DLD1 (cell line): ENCODE results near the gene KIF15.

ENCODE experiments used
- in situ Hi-C: cut with HindIII; loops from 2 replicates; pipeline ENCODE4 v1.10.0; 2017; ENCODE audit warnings: low sequenced_read_pairs

The KIF15 gene

GRCh38 chr3:44877333-44877732 lies 115.7 kb downstream of the KIF15 start:
- in situ Hi-C loops: no loop called here

DNA sequence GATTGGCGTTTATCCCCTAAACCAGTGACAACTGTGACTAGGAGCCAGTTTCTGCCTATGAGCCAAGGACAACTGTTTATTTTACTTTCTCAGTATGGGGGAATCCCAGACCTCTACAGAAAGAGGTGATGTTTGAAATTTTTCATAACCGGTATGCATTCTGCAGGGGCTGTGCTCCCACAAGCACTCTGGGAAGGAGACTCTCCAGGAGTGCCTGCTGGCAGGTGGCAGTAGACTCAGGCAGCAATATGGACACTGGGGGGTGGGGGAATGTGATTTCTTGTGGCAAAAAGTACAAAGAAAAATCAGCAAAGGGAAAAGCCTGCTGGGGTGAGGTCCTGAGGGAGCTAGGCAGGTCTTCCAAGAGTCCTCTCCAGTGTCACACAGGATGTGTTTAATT lies 118.7 kb downstream of the KIF15 start:
- in situ Hi-C loops: no loop called here

DNA sequence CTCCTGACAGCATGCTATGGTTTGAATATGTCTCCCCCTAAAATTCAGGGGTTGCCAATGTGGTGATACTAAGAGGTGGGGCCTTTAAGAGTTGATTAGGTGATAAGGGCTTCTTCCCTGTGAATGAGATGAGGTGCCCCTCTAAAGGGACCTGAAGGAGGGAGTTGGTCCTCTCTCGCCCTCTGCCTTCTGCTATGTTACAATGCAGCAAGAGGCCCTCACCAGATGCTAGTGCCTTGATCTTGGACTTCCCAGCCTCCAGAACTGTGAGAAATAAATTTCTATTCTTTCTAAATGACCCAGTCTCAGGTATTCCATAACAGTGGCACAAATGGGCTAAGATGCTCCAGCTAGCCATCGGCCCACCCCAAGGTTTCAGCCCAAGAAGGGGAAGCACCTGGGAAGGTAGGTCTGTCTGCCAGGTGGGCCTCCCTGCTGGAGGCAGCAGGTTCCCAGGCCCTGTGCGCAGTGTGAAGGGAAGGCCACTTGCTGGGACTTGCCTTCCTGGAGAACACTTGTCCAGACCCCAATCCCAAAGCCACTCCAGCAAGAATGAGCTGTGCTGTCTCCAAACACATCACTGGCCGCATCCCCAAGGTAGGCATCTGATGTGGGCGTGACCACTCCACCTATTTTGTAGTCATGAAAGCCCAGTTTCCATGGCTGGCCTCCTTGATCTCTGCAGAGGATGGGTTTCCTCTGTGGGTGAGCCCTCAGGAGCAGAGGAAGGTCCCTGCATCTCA lies 121.8 kb downstream of the KIF15 start:
- in situ Hi-C loops: no loop called here

DNA sequence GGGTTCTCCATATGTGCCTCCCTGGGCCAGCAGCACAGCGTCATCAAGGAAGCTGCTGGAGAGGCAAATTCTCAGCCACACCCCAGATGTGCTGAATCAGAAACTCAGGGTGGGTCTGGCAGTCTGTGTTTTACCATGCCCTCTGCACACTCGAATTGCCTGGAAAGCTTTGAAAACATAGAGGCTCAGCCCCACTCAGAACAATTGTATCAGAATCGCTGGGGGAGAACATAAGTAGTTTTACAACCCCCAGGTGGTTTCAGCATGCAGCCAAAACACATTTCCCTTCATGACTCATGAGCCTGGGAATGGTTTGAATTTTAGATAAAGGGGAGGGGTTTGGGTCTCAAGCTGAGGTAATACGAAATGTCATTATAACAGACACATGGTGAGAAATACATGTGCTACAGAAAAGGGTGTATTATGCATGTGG lies 122.4 kb downstream of the KIF15 start:
- in situ Hi-C loops: no loop called here

DNA sequence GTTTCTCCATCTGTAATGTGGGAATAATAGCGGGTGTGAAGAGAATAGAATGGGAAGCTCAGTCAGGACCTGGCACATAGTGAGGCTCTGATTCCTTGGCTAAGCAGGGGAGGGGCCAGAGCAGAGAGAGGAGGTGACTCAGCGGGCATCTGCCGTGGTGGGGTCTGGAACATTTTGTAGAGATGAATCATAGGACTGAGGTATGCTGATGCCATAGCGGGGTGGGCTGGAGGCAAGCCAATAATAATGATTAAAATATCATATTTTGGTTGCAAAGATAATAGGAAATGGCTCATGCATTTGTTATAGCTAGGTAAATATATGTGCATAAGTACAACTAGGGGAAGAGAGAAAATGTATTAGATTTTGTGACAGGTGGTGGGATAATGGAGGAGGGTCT lies 124.0 kb downstream of the KIF15 start:
- in situ Hi-C loops: no loop called here

DNA sequence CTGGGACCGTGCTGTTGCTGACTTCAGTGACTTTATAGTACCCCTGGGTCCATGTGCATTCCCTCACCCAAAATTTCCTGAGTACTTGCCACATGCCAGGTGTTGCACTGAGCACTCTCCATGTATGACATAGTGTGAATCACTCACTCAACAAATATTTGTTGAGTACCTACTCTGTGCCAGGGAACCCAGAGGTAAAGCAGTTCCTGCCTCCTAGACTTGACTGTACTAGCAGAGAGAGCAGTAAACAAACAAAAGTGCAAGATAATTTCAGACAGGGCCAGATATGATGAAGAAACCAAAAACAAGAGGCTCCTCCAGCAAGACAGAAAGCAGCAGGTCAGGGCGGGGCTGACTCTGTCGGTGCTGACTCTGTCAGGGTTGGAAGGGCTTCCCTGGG lies 125.0 kb downstream of the KIF15 start:
- in situ Hi-C loops: no loop called here

DNA sequence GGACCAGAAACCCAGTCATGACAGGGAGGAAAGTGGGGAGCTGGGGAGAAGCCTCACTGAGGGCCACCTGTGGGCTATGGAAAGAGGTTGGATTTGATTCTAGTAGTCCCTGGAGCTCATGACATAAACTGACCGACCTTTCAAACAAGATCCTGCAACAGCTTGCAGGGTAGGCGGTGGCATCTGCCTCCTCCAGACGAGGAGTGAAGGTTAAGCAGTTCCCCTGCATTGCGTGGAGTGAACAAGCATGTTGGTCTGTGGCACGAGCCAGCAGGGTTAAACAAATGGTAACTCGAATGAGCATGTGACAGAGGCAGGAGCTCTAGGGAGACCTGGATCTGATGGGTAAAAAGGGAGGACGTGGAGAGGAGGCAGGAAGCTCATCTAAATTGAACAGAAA lies 125.5 kb downstream of the KIF15 start:
- in situ Hi-C loops: no loop called here

DNA sequence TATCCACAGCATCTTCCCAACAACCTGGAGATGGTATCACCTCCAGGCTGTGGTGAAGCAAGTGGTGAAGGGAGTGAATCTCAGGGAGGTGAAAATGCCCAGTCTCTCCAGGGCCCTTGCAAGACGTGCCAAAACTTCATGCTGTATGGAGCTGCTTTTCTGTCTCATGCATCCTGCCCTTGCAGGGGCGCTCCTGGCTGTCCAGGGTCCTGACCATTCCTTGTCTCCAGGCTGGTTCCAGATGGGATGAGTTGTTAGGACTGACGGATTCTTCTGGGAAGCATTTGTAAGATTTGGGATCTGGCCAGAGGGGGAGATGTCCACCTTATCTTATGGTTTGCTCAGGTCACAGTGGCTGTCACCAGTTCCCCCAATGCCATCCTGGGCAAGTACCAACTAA lies 128.7 kb downstream of the KIF15 start:
- in situ Hi-C loops: no loop called here

GRCh38 chr3:44890852-44891251 lies 129.3 kb downstream of the KIF15 start:
- in situ Hi-C loops: no loop called here

DNA sequence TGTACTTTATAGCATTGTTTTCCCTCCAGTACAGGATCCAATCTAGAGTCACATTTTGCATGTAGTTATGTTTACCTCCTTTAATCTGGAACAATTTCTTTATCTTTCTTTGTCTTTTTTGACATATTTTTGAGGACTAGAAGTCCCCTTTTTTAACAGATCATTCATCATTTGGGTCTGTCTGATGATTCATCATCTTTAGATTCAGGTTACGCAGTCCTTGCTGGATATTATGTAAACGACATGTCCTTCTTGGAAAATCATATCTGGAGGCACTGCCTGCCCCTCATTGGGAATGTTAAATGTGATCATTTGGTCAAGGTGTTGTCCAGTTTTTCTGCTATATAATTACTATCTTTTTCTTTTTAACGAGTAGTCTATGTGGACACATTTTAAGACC lies 131.1 kb downstream of the KIF15 start:
- in situ Hi-C loops: no loop called here

DNA sequence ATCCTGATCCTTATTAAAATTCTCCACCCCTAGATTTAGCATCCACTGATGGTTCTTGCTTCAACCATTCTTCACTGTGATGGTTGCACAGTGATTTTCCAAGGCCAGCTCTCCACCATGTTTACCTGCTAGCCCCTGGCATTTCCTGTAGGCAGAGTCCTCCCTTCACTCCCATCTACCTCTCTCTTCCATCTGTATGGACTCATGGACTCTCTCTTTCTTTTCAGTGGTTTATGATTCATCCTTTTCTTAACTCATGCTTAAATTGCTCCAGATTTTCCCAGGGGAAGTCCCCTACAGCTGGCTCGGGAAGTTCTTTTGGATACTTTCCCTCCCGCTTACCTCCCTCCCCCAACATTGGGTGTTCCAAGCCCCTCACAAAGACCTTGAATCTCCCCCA lies 131.5 kb downstream of the KIF15 start:
- in situ Hi-C loops: no loop called here

GRCh38 chr3:44894485-44894884 lies 132.9 kb downstream of the KIF15 start:
- in situ Hi-C loops: no loop called here

DNA sequence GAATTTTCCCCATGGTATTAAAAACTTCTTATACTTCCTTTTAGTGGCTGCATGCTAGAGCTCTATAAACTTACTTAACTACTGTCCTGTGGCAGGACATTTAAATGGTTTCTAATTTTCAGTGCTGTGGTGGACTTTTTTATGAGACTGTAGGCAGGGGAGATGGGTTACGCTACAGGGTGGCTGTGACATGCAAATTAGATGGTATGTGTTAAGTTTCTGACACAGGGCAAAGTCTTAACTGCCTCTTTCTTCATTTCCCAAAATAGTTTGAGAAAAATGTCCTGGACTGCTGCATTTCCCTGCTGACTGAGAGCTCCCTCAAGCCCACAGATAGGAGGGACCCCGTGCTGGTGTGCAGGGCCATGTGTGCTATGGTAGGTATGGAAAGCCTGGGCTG lies 134.8 kb downstream of the KIF15 start:
- in situ Hi-C loops: no loop called here

GRCh38 chr3:44899683-44900367 lies 138.2 kb downstream of the KIF15 start:
- in situ Hi-C loops: loop anchor here (25.0 kb wide), 1 partner anchor 363 kb away; no protein-coding TSS in a partner anchor

DNA sequence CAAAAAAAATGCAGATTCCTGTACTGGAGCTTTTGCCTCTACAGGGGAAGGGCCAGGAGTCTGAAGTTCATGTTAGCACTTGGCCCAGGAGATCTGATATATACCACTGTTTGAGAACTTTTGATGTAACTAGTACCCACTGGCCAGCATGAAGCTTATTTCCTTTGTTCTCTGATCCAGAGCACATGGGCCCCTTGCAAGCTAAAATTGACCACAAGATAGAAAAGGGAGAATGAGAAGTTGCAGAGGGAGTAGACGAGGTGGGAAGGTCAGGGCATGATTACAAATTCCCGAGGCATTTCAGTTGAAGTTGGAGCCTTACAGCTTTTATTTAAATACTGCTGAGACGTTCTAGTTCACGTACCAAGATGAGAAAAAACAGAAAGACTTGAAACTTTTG lies 141.0 kb downstream of the KIF15 start:
- in situ Hi-C loops: loop anchor here (25.0 kb wide), 1 partner anchor 365 kb away; no protein-coding TSS in a partner anchor
